GOT3 (cell line): ENCODE measurements around the gene PHF21A.

Experiments used
- DNase-seq: peaks from one replicate; lab custom pipeline; 2025; ENCODE audit warnings: mixed read lengths; lab: John Stamatoyannopoulos, UW

The PHF21A gene

DNA sequence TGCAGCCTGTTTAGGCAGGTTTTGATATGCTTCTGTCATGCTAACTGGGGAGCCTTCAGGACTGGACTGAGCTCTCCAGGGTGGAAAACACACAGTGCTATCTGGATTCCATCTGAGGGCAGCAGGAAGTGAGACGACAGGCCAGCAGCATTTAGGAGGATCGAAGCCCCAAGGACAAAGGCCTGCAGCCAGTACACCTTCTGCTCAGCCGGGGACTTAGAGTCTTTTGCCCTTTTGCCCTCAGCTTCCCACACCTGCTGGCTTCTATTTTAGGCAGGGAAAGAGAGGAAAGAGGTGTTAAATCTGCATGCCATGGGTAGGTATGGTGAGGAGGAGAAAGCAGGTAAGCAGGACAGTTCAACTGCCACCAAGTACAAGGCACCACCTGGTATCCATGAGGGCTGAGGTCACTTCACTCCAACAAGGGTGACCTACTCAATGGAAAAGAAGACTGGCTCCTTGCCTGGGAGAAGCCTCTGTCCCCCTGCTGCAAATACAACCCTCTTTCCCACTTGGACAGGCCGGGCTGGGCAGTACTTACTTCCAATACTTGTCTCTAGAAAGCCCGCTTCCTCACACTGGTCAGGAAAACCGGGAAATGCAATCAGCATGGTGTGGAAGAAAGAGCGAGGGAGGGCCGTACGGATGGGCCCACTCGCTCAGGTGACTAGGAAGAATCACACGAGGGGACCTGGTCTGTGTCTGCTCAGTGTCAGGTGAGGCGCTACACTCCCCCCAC, 186.5 kb downstream of the PHF21A start:
- DNase-seq: no peak

DNA sequence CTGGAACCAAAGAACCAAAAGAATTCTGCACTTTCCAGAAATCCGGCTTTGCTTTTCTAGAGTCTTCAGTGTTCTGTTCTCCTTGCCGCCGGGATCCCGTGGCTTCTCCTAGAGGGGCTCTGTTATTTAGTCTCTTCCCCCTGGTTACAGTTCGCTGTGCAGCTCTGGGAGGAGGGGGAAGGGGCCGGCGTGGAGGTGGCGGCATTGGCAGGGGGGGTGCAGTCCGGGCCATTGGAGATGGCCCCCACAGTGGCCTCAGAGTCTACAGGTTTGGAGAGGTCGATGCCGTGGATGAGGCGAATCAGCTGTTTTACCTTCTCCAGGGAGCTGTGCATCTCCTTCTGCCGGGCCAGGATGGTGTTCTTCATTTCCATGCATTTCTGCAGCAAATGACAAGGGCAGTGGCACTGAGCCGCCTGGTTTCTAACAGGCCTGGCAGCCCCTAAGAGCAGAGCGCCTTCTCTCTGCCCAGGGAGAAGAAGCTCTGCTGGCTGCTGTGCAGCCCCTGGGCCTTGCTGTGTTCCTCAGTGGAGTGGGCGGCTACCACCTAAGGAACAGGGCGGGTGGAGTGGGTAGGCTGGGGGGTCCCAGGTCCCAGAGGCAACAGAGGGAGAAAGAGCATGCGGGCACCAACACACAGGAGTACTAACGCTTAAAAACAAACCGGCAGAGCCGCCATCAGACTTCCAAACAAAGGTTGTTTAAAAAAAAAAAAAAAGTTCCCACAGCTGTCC, 187.2 kb downstream of the PHF21A start:
- no peak for DNase-seq

DNA sequence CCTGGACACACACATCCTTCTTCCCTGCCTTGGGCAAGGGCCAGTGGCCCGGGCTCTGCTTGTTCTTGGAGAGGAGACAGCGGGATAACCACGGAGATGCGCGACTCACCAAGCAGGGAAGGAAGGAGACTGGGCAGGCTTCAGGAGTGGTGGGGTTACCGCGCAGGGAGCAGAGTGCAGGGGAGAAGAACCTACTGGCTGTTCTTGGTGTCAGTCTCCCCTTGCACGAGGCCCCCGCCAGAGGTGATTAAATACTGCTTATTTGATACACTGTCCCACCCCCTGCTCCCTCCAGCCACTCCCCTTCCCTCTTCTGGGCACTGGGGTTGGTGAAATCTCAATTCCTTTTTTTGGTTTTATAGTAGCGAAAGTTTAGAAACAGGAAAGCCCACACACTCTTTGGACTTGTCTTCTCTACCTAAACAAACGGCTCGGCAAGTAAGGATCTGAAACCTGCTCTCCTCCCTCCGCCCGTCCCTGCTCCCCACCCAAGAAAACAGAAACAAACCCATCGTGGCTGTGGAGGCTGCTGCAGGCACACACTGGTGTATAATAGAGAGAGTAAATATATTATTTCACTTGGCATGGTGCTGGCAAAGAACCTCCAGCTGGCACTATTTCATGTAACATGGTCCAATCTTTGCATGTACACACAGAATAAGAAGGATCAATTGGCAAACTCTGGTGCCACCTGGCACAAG, 188.0 kb downstream of the PHF21A start:
- DNase-seq: no peak

DNA sequence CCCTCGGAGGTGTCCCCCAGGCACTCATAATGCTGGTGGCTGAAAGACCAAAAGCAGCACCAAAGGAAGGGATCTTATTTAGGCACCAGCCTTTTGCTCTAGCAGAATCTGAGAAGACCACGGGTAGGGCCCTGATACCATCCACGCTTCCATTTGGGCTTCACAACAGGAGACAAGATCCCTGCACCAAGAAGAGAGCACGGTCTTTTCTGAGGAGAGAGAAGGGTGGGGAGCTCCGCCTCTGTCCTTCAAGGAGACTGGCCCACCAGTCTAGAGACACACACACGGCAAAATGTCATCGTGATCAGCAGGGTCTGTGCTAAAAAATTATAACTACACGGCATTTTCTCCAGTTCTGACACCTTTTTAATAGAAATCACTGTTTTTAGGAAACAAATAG, 189.0 kb downstream of the PHF21A start:
- no peak for DNase-seq

DNA sequence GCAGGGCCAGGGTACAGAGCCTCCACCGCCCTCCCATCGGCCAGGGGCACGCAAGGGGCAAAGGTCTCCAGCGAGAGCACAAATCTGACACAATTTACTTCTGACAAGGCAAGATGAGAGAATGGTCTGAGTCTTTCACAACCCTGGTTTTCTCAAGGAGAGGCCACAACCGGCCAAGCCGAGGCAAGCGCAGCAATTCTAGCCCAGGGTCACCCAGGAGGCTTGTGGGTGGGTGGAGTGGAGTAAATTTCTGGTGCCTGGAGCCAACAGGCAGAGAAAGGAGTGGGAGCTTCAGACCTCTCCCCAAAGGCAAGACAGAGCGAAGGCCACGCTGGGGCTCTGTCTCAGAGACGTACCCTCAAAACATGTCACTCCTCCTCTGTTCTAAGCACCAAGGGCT, 189.5 kb downstream of the PHF21A start:
- DNase-seq: no peak

DNA sequence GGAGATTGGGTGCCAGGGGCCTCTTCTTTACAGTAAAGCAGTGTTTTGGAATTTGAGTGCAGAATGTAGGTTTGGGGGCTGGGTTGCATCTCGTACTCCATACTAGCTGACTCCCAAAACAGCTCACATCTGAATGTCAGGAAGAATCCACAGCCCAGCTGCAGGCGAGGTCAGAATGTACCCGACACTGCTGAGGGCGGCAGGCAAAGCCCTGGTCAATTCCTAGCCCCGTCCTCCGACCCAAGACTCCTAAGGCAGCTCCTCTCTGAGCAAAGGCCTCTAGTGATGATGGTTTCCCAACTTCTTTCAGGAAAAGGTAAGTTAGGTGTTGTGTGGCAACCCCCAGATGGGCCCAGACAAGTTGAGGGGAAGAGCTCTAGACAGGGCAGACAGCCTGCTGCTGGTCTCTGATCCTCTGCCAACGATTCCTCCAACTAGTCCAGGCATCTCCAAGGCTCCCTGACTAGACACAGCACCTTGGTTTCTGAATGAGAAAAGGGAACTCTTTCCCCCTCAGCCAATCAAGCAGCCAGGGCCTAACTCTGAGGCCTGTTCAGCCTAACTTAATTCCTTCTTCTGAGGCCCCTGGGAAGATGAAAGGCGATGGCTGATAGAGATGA, 190.2 kb downstream of the PHF21A start:
- DNase-seq: no peak

DNA sequence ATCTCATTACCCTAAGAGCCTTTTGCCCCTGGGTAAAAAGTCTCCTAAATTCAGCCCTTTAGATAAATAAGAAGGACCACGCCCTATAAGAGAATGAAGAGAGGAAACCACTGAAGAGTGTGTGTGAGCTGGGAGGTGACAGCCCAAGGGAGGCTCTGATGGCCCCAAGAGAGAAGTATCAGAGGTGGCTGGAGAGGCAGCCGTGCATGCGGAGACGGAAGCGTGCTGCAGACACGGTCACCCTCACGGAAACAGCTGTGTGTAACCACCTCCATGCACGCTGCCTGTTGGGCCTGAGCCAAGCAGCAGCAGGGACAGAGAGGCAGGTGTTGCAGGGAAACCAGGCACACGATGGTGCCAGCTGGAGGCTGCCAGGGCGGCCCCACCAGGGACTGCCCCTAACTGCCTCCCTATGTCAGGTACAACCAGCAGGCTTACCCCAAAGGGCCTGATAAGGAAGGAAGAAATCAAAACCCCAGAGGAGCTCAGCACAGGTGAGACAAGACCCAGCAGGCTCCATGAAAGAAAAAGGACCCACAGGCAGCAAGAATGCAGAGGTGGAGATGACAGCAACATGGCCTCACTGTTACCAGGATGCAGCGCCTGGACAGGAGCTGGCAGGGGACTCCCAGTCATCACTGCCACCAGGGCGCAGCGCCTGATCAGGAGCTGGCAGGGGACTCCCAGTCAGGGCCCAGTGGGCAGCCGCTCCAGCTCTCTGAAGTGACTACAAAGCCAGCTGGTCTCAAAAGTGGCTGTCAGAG, 191.0 kb downstream of the PHF21A start:
- no peak for DNase-seq

DNA sequence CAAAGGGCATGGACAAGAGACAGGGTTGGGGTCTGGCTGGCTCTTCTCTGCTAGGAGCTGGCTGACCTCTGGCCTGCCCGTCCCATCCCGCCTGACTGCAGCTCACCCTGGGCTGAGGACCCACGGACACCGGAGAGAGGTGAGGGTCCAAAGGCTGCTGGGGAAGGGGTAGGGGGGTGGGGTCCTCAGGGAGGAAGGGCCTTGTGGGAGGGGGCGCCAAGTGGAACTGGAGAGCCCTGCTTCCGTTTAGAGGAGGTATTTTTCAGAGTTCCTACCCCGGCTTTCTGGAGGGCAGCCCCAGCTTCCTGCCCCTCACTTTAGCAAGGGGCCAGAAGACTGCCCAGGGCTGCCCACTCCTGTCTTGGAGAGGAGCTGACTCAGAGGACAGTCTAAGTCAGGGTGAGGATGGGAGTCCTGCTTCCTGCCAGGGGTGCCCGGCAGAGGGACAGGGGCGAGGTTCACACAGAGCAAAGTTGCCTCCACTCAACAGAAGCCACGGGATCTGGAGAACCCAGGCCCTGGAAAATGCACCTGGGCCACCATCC, 191.7 kb downstream of the PHF21A start:
- DNase-seq: no peak

DNA sequence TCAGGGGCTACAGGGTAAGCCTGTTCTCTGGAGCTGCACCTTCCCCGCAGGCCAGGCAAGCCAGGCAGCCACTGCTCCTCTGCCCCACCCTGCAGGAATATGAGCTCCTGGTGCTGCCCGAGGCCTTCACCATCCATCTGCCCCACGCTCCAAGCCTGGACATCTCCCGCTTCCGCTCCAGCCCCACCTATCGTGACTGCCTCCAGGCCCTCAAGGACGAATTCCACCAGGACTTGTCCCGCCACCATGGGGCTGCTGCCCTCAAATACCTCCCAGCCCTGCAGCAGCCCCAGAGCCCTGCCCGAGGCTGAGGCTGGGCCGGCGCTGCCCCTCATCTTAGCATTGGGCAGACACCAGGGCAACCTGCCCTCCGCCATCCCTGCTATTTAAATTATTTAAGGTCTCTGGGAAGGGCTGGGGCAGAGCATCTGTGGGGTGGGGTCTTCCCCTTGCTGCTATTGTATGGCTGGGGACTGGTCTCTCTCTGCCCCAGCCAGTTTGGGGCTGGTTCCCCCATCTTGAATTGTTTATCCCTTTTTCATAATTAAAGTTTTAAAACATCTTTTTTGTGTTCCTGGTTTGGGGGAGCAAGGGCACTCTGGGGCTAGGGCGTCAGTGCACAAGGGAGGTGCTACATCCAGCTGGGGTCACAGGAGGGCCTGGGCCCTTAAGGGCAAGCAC, 192.6 kb downstream of the PHF21A start:
- no peak for DNase-seq

DNA sequence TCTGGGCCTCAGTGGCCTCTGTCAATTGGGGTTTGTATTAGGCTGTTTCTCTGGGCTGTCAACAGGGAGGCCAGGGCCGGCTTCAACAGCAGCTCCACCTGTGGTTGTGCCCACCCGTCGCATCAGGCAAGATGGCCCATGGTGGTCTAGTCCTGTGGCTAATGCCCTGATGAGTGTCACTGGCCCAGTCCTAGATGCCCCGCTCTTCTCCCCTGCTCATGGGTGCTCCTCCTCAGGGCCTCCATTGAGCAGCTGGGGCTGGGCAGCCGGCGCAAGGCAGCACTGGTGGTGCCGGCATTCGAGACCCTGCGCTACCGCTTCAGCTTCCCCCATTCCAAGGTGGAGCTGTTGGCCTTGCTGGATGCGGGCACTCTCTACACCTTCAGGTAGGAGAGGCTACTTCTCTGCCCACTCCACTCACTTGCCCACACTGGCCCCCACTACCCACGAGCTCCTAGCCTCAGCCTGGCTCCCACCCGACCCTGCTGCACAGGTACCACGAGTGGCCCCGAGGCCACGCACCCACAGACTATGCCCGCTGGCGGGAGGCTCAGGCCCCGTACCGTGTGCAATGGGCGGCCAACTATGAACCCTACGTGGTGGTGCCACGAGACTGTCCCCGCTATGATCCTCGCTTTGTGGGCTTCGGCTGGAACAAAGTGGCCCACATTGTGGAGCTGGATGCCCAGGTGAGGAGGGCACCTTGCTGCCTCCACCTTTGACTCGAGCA, 193.4 kb downstream of the PHF21A start:
- no peak for DNase-seq

DNA sequence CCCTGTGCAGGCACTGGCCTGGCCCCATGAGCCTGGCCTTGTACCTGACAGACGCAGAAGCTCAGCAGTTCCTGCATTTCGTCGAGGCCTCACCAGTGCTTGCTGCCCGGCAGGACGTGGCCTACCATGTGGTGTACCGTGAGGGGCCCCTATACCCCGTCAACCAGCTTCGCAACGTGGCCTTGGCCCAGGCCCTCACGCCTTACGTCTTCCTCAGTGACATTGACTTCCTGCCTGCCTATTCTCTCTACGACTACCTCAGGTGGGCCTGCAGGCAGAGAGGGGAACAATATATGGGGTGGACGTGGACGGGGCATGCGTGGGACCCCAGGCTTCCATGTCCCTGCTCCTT, 193.9 kb downstream of the PHF21A start:
- DNase-seq: no peak

DNA sequence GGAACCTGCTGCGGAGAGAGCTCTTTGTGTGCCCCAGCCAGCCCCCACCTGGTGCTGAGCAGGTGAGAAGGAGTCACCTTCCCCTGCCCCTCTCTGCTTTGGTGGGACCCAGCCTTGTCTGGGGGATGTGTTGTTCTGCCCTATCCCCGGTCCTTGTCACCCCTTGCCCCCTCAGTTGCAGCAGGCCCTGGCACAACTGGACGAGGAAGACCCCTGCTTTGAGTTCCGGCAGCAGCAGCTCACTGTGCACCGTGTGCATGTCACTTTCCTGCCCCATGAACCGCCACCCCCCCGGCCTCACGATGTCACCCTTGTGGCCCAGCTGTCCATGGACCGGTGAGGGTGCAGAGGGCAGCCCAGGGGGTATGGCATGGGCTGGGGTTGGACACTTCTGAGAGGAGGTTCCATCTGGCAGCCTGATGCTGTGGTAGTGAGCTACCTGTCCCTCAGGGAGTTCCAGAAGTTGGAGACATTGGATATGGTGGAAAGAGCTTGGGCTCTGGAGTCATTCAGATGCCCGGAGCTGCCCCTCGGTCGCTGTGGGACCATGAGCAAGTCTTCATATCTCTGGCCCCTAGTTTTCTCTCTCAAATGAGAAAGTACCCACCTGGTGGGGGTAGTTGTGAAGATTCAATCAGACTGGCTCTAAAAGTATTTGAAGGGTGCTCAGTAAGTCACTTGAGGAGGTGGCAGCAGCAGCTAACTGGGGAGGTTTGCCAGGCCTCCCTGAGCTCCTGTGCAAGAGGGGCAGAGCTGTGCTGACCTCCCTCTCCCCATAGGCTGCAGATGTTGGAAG, 194.5 kb downstream of the PHF21A start:
- no peak for DNase-seq

DNA sequence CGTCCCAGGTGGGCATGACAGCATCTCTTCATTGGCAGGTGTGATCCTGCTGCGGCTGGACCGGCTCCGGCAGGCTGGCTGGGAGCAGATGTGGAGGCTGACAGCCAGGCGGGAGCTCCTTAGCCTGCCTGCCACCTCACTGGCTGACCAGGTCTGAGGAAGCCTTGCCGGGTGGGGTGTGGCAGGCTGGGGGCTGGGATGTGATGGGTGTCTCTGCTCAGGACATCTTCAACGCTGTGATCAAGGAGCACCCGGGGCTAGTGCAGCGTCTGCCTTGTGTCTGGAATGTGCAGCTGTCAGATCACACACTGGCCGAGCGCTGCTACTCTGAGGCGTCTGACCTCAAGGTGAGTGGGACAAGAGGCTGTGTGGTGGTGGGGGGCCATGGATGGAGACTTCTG, 195.3 kb downstream of the PHF21A start:
- DNase-seq: no peak

DNA sequence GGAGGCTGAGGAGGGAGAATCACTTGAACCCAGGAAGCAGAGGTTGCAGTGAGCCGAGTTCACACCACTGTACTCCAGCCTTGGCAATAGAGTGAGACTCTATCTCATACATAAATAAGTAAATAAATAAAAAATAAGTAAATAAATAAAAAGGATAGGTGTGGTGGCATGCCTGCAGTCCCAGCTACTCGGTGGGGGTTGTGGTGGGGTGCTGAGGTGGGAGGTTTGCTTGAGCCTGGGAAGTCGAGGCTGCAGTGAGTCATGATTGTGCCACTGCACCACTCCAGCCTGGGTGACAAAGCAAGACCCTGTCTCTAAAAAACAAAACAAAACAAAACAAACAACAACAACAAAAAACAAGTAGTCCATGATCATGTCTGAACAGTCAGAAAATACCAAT, 195.7 kb downstream of the PHF21A start:
- DNase-seq: no peak

DNA sequence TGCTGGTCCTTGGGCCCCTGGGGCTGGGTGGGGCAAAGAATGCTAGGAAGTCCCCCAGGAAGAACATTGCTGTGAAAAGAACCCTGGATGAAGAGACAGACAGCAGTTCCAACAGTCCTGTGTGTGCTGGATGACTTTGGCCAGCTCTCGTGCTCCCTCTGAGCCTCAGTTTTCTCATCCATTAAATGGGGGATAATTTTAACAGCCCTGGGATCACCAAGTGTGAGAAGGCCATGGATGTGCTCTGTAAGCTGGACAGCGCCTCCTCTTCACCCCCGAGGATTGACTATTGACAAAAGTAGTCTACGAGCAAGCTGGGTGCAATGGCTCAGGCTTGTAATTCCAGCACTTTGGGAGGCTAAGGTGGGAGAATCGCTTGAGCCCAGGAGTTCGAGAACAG, 196.3 kb downstream of the PHF21A start:
- no peak for DNase-seq

DNA sequence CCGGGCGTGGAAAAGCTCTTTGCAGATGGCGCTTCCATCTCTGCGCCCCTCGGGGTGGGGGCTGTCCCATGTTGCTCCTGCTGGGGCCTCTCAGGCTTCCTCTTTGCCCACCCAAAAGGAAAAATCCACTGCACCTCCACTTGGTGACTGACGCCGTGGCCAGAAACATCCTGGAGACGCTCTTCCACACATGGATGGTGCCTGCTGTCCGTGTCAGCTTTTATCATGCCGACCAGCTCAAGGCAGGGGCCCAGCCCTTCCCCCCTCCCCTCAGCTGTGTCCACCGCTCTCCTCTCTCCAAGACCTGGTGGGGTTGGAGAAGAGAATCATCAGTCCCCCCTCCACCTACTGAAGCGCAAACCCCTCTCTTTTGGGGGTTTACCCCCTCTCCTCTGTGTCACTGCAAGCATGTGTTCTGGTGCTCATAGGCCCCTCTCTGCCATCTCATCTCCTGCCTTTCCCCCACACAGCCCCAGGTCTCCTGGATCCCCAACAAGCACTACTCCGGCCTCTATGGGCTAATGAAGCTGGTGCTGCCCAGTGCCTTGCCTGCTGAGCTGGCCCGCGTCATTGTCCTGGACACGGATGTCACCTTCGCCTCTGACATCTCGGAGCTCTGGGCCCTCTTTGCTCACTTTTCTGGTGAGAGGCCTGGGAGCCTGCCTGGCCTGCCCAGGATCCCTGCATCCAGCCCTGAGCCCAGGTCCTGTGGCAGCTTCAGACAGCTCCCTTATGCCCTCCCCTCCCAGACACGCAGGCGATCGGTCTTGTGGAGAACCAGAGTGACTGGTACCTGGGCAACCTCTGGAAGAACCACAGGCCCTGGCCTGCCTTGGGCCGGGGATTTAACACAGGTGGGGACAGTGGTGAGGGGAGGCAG, 197.0 kb downstream of the PHF21A start:
- DNase-seq: no peak

DNA sequence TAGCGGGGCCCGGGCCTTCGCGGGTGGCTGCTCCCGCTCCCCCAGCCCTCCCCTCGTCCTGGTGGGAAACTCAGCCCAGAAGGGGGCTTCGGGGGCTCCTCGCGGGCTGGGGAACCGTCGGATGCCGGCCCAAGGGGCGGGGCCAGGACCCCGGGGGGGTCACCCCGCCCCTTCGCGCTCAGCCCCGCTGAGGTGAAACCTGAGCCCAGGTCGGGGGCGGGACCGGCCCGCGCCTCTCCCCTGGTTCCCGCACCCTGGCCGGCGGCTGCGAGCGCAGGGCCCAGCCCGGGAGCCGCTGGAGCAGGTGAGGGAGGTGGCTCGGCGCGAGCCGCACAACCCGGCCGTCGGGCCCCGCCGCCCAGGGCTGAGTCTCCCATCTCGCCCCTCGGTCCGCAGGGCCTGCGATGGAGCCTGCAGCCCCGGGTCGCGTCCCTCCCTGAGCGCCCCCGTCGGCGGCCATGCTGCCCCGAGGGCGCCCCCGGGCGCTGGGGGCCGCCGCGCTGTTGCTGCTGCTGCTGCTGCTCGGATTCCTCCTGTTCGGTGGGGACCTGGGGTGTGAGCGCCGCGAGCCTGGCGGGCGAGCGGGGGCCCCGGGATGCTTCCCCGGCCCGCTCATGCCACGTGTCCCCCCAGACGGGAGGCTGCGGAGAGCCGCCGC, 198.7 kb downstream of the PHF21A start, which contains the start of gene LARGE2:
Gene LARGE2, plus strand, starts transcription at position 232 of the 658 bp plus-strand sequence. Its CDS starts 227 bp downstream, at position 459.
- no peak for DNase-seq
